Liver (tissue), 9 donors: Measurements from ENCODE around the gene ERICH6. TPM values are rescaled to one million over a fixed set of nuclear protein-coding genes. Genes with fewer than 3 reads are reported as not detected.

ENCODE experiments used
- DNase-seq: peaks from one replicate; pipeline ENCODE4 v3.0.0-alpha.2; 2017; ENCODE audit warnings: low spot score
- H3K27ac ChIP-seq, 2 donors: one replicate each; pipeline ENCODE4 v1.7.0; 2013; ENCODE audit warnings: inconsistent platforms in 2 of 2, low read length in 2 of 2, control low read depth in 1 of 2, low read depth in 1 of 2, mild to moderate bottlenecking in 1 of 2
- H3K27me3 ChIP-seq, 4 donors: one replicate each; pipeline versions ENCODE4 v1.6.1 to v1.7.0; 2013; ENCODE audit warnings: low read length in 3 of 4, inconsistent platforms in 1 of 4, mild to moderate bottlenecking in 1 of 4, moderate library complexity in 1 of 4; ENCODE audit not compliant: control insufficient read depth in 4 of 4, insufficient read depth in 4 of 4
- H3K36me3 ChIP-seq, 4 donors: one replicate each; pipeline versions ENCODE4 v1.6.1 to v1.7.0; 2013; ENCODE audit warnings: low read length in 3 of 4, mild to moderate bottlenecking in 3 of 4, low read depth in 1 of 4, moderate library complexity in 1 of 4; ENCODE audit not compliant: control insufficient read depth in 4 of 4, insufficient read depth in 3 of 4
- H3K4me1 ChIP-seq, 4 donors: one replicate each; pipeline versions ENCODE4 v1.6.1 to v1.7.0; 2013; ENCODE audit warnings: low read length in 3 of 4, mild to moderate bottlenecking in 3 of 4, moderate library complexity in 1 of 4; ENCODE audit not compliant: control insufficient read depth in 4 of 4, insufficient read depth in 4 of 4
- H3K4me3 ChIP-seq, 3 donors: one replicate each; pipeline versions ENCODE4 v1.6.1 to v1.7.0; 2013; ENCODE audit warnings: low read length in 3 of 3, control low read depth in 1 of 3, low read depth in 1 of 3, mild to moderate bottlenecking in 1 of 3
- H3K9ac ChIP-seq, 2 donors: one replicate each; pipeline ENCODE4 v1.7.0; 2013; ENCODE audit warnings: low read length in 2 of 2, mild to moderate bottlenecking in 2 of 2, moderate library complexity in 2 of 2, control low read depth in 1 of 2, low read depth in 1 of 2
- H3K9me3 ChIP-seq, 4 donors: one replicate each; pipeline versions ENCODE4 v1.6.1 to v1.7.0; 2013; ENCODE audit warnings: low read length in 3 of 4; ENCODE audit not compliant: control insufficient read depth in 4 of 4
- EGR1 ChIP-seq, 2 donors: IDR thresholded peaks; 2 replicates each; pipeline ENCODE4 v1.6.1; 2016 to 2018; ENCODE audit warnings: antibody characterized with exemption in 2 of 2, low read depth in 2 of 2
- FOXA1 ChIP-seq: IDR thresholded peaks from 2 replicates; pipeline ENCODE4 v1.6.1; 2016; ENCODE audit warnings: antibody characterized with exemption
- FOXA2 ChIP-seq: IDR thresholded peaks from 2 replicates; pipeline ENCODE4 v1.6.1; 2016; ENCODE audit warnings: antibody characterized with exemption
- GABPA ChIP-seq, 2 donors: IDR thresholded peaks in 1 of 2; conservative IDR thresholded peaks in 1 of 2; 2 replicates each; pipeline ENCODE4 v1.6.1; 2016; ENCODE audit warnings: antibody characterized with exemption in 2 of 2, mild to moderate bottlenecking in 1 of 2, moderate library complexity in 1 of 2
- HNF4A ChIP-seq, 2 donors: conservative IDR thresholded peaks; 2 replicates each; pipeline ENCODE4 v1.6.1; 2016; ENCODE audit warnings: antibody characterized with exemption in 2 of 2, mild to moderate bottlenecking in 2 of 2
- NR2F2 ChIP-seq: IDR thresholded peaks from 2 replicates; pipeline ENCODE4 v1.6.1; 2016; ENCODE audit warnings: antibody characterized with exemption
- RAD21 ChIP-seq, 2 donors: IDR thresholded peaks; 2 replicates each; pipeline ENCODE4 v1.6.1; 2016; ENCODE audit warnings: antibody characterized with exemption in 2 of 2, mild to moderate bottlenecking in 2 of 2
- RXRA ChIP-seq, 2 donors: IDR thresholded peaks; 2 replicates each; pipeline ENCODE4 v1.6.1; 2017 to 2018; ENCODE audit warnings: antibody characterized with exemption in 2 of 2, mild to moderate bottlenecking in 1 of 2
- SP1 ChIP-seq: IDR thresholded peaks from 2 replicates; pipeline ENCODE4 v1.6.1; 2018; ENCODE audit warnings: antibody characterized with exemption, mild to moderate bottlenecking
- TAF1 ChIP-seq: conservative IDR thresholded peaks from 2 replicates; pipeline ENCODE4 v1.6.1; 2016; ENCODE audit warnings: antibody characterized with exemption, mild to moderate bottlenecking
- YY1 ChIP-seq: IDR thresholded peaks from 2 replicates; pipeline ENCODE4 v1.6.1; 2016; ENCODE audit warnings: antibody characterized with exemption, mild to moderate bottlenecking
- WGBS: extraction: QIAGEN DNeasy Blood & Tissue Kit; methylation state at CpG from one replicate; pipeline ENCODE4 v1.1.7; 2013; 5-methylcytosine and 5-hydroxymethylcytosine counted together
- polyA plus RNA-seq, 2 donors: library from polyadenylated mRNA; stranded (reverse) in 1 of 2; unstranded in 1 of 2; fragments of 200-250 nt in 1 of 2; fragments of >200 nt in 1 of 2; fragmentation: Nextera tagmentation in 1 of 2; extraction: Ambion mirVana in 1 of 2; gene quantifications; one replicate each; pipeline versions ENCODE4 v1.2.1 to v1.2.3, GENCODE V29; 2013 to 2015
- total RNA-seq, 2 donors: library from RNA; depleted of rRNA; stranded (reverse); fragments of >200 nt; gene quantifications; one replicate each; pipeline ENCODE4 v1.2.3, GENCODE V29; 2014
- TF ChIP-seq, protein P1 (sequence below): IDR thresholded peaks from 2 replicates; pipeline ENCODE4 v1.6.1; 2016; ENCODE audit warnings: antibody characterized with exemption, mild to moderate bottlenecking
- TF ChIP-seq, protein P2 (sequence below): fragments of 150-350 bp; IDR thresholded peaks from 2 replicates; pipeline ENCODE4 v1.5.1; 2017; ENCODE audit warnings: improper control_type of control experiment, low read depth, low read length; ENCODE audit not compliant: missing input control
- TF ChIP-seq, protein P3 (sequence below): IDR thresholded peaks from 2 replicates; pipeline ENCODE4 v1.6.1; 2016; ENCODE audit warnings: antibody characterized with exemption
- TF ChIP-seq, protein P4 (sequence below): IDR thresholded peaks from 2 replicates; pipeline ENCODE4 v1.6.1; 2016; ENCODE audit warnings: antibody characterized with exemption
- donor health status: healthy.
- donor health status: healthy.
- donor health status: healthy.
- donor health status: healthy.
- donor health status: healthy.

The ERICH6 gene
- total and polyA plus RNA-seq, 4 donors, result under 0.01 TPM; not detected in 3

DNA sequence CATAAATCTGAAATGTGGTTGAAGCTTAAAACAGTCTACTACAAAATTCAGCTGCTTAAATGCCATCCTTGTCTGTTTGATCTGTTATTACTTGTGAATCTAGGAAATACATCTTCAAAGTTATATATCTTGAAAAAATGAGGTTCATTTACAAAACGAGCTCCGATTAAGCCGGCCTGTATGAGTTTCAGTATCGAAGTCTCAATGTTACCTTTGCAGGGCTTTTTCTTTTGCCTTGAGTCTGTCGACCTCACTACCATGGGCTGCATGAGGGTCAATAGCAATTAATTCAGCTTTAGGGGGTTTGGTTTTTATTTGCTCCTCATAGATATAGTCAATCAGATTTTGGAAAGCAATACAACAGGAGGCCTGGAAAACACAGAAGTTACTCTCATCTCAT lies 23.2 kb downstream of the ERICH6 start:
- no peak overlapping the region for H3K27ac ChIP-seq
- TF ChIP-seq TAF1 (no peak), RAD21 (IDR thresholded peaks at IDR 0.05) (no peak), RXRA (IDR thresholded peaks at IDR 0.05) (no peak), SP1 (no peak)
- TF ChIP-seq, protein P1, sequence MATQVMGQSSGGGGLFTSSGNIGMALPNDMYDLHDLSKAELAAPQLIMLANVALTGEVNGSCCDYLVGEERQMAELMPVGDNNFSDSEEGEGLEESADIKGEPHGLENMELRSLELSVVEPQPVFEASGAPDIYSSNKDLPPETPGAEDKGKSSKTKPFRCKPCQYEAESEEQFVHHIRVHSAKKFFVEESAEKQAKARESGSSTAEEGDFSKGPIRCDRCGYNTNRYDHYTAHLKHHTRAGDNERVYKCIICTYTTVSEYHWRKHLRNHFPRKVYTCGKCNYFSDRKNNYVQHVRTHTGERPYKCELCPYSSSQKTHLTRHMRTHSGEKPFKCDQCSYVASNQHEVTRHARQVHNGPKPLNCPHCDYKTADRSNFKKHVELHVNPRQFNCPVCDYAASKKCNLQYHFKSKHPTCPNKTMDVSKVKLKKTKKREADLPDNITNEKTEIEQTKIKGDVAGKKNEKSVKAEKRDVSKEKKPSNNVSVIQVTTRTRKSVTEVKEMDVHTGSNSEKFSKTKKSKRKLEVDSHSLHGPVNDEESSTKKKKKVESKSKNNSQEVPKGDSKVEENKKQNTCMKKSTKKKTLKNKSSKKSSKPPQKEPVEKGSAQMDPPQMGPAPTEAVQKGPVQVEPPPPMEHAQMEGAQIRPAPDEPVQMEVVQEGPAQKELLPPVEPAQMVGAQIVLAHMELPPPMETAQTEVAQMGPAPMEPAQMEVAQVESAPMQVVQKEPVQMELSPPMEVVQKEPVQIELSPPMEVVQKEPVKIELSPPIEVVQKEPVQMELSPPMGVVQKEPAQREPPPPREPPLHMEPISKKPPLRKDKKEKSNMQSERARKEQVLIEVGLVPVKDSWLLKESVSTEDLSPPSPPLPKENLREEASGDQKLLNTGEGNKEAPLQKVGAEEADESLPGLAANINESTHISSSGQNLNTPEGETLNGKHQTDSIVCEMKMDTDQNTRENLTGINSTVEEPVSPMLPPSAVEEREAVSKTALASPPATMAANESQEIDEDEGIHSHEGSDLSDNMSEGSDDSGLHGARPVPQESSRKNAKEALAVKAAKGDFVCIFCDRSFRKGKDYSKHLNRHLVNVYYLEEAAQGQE, result no peak
- DNase-seq, result no peak
- H3K9me3 ChIP-seq, result peaks cover 0 to 1% (median 0%) of the 10 kb centered on the region in 4 donors
- H3K4me1 ChIP-seq, result peaks cover 0 to 5% (median under 1%) of the 10 kb centered on the region in 4 donors
- no peak overlapping the region for H3K4me3 ChIP-seq
- no peaks in the 10 kb centered on the region for H3K36me3 ChIP-seq
- 93% methylated on average over 5 of the region's 5 CpGs for WGBS
- H3K27me3 ChIP-seq, result no peaks in the 10 kb centered on the region
- H3K9ac ChIP-seq, result no peak overlapping the region

DNA sequence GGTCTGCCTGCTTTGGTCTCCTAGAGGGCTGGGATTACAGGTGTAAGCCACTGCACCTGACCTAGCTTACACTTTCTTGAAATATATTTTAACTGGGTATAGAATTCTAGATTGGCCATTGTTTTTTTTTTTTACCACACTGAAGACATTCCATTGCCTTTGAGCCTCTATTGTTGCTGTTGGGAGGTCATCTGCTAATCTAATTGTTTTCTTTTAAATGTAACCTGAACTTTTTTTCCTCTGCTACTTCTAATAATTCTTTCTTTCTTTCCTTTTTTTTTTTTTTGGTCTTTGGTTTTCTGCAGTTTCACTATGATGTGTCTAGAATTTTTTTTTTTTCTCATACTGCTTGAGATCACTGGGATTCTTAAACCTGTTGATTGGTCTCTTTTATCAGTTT lies 28.1 kb downstream of the ERICH6 start:
- Histone ChIP-seq H3K27ac (no peak overlapping the region), H3K9me3 (peaks cover 0 to 1% (median 0%) of the 10 kb centered on the region in 4 donors), H3K9ac (no peak overlapping the region), H3K27me3 (no peaks in the 10 kb centered on the region), H3K4me3 (no peak overlapping the region), H3K4me1 (peaks cover 0 to 8% (median 3%) of the 10 kb centered on the region in 4 donors), H3K36me3 (no peaks in the 10 kb centered on the region)
- DNase-seq, result no peak
- no peak for TF ChIP-seq RXRA (IDR thresholded peaks at IDR 0.05)
- no peak for TF ChIP-seq GABPA (IDR thresholded peaks at IDR 0.05 in 1 of 2, conservative IDR thresholded peaks at IDR 0.05 in 1 of 2)
- TF ChIP-seq FOXA2, result no peak
- no peak for TF ChIP-seq SP1
- TF ChIP-seq NR2F2, result no peak
- TF ChIP-seq RAD21 (IDR thresholded peaks at IDR 0.05), result no peak
- TF ChIP-seq, protein P2, sequence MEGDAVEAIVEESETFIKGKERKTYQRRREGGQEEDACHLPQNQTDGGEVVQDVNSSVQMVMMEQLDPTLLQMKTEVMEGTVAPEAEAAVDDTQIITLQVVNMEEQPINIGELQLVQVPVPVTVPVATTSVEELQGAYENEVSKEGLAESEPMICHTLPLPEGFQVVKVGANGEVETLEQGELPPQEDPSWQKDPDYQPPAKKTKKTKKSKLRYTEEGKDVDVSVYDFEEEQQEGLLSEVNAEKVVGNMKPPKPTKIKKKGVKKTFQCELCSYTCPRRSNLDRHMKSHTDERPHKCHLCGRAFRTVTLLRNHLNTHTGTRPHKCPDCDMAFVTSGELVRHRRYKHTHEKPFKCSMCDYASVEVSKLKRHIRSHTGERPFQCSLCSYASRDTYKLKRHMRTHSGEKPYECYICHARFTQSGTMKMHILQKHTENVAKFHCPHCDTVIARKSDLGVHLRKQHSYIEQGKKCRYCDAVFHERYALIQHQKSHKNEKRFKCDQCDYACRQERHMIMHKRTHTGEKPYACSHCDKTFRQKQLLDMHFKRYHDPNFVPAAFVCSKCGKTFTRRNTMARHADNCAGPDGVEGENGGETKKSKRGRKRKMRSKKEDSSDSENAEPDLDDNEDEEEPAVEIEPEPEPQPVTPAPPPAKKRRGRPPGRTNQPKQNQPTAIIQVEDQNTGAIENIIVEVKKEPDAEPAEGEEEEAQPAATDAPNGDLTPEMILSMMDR, result no peak
- TF ChIP-seq, protein P3, sequence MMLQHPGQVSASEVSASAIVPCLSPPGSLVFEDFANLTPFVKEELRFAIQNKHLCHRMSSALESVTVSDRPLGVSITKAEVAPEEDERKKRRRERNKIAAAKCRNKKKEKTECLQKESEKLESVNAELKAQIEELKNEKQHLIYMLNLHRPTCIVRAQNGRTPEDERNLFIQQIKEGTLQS, result no peak
- no peak for TF ChIP-seq HNF4A (conservative IDR thresholded peaks at IDR 0.05)
- TF ChIP-seq YY1, result no peak
- TF ChIP-seq EGR1 (IDR thresholded peaks at IDR 0.05; ENCODE audit: low read depth in 2 of 2), result no peak
- TF ChIP-seq, protein P4, sequence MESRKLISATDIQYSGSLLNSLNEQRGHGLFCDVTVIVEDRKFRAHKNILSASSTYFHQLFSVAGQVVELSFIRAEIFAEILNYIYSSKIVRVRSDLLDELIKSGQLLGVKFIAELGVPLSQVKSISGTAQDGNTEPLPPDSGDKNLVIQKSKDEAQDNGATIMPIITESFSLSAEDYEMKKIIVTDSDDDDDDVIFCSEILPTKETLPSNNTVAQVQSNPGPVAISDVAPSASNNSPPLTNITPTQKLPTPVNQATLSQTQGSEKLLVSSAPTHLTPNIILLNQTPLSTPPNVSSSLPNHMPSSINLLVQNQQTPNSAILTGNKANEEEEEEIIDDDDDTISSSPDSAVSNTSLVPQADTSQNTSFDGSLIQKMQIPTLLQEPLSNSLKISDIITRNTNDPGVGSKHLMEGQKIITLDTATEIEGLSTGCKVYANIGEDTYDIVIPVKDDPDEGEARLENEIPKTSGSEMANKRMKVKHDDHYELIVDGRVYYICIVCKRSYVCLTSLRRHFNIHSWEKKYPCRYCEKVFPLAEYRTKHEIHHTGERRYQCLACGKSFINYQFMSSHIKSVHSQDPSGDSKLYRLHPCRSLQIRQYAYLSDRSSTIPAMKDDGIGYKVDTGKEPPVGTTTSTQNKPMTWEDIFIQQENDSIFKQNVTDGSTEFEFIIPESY, result no peak
- no peak for TF ChIP-seq FOXA1
